GM11168 (cell line): ENCODE results near the gene AOX1.
"Not testable (repeated sequence)": the region's sequence is repeated elsewhere in the genome, so short reads cannot be mapped to it uniquely, and the experiment has no call there.

Experiments
- in situ Hi-C: fragments of 300-500 bp; cut with MboI; formaldehyde crosslinking; loops from one replicate; pipeline ENCODE4 v1.12.0; 2022; ENCODE audit warnings: low sequenced_read_pairs; ENCODE audit not compliant: unreplicated experiment

Gene AOX1

DNA sequence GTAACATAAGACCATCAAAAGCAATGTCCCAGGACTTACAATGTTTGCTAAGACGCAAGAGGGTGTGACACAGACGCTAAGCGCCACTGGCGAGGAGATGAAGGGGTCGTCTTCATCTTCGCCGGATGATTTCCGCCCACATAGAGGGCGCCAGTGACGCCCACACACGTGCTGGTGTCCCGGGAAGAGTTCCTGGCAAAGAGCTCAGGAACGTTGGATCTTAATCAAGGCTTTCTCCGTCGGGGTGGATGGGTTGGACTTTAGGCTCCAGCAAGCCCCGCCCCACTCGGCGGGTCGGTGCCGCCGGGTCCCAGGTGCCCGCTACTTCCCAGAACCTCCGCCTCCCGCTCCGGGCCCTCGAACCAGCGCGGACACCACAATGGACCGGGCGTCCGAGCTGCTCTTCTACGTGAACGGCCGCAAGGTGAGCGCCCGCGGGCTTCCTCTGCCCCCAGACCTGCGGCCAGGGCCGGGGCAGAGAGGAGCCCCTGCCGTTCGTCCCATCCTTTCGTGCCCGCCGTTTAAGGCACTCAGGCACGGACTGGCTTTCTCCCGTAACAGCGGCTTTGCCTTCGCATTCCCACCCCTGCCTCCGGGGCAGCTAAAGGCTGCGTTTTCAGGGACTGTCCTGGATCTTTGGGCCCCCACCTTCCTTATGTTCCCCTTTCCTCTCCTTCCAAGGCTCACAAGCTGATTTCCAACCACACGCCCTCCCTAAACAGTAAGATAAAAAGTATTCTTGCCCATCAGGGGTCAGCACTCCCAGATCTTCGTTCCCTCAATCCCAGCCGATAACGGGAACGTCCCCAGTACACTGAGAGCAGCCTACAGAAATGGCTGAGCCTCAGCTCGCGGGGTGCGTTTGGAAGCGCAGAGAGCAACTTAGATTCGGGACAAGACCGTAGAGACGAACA, at the start of gene AOX1:
Gene AOX1 (plus strand): TSS at position 285 of the 914 bp plus-strand sequence. CDS start 95 bp downstream, at position 380.
- in situ Hi-C loops: no loop called here

DNA sequence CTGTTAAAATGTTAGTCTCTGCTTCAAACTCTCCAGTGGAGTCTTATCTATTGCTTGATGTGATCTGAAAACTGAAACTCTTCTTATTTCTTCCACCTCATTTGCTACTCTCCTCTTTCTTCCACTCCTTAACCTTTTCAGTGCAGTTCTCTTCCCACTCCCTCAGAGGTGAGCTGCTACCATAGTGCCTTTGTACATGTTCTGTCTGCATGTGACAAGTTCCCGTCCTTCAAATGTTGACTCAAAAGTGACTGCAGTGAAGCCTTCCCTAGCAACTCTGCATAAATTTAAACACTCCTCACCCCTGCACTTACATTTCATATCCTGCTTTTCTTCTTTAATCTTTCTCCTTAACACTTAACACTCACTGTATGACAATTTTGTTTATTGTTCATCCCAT, 47.7 kb upstream of the AOX1 start:
- in situ Hi-C loops: no loop called here

DNA sequence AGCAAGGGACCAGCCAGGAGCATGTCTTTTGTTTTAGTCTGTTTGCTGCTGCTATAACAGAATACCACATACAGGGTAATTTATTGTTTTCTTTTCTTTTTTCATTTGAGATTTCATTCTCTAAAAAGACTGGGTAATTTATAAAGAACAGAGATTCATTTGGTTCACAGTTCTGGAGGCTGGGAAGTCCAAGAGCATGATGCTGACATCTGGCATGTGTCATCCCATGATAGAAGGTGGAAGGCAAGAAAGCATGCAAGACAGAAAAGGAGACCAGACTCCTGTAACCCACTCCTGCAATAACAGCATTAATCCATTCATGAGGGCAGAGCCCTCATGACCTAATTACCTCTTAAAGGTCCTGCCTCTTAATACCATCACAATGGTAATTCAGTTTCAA, 45.0 kb upstream of the AOX1 start:
- in situ Hi-C loops: no loop called here

DNA sequence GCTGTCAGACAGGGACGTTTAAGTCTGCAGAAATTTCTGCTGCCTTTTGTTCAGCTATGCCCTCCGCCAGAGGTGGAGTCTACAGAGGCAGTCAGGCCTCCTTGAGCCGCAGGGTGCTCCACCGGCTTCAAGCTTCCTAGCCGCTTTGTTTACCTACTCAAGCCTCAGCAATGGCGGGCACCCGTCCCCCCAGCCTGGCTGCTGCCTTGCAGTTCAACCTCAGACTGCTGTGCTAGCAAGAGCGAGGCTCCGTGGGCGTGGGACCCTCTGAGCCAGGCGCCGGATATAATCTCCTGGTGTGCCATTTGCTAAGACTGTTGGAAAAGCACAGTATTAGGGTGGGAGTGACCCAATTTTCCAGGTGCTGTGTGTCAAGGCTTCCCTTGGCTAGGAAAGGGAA, 19.2 kb upstream of the AOX1 start:
- in situ Hi-C loops: not testable (repeated sequence)

GRCh38 chr2:200567932-200568331, 17.9 kb upstream of the AOX1 start:
- in situ Hi-C loops: no loop called here

- in situ Hi-C loops: no loop called here
Measured at GRCh38 chr2:200575957-200576356, 9.9 kb upstream of the AOX1 start.

- in situ Hi-C loops: no loop called here
Measured at GRCh38 chr2:200577027-200577426, 8.8 kb upstream of the AOX1 start.

GRCh38 chr2:200578778-200579177, 7.0 kb upstream of the AOX1 start:
- in situ Hi-C loops: no loop called here

DNA sequence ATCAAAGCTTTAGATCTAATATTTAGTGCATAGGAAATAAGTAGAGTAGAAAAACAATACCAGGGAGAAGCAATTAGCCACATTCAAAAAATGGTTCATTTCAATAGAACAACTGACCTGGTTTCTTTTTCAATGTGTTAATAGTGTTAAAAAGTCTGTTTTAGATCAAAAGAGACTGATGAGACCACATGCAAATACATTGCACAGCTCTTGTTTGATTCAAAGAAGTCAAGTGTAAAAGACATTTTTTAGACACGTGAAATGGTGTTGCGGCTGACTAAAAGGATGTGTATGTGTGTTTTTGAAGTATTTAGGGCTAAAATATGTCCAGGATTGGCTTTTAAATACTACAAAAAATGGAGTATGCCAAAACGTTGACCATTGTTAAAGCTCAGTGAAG, 1.2 kb upstream of the AOX1 start:
- in situ Hi-C loops: no loop called here

- in situ Hi-C loops: no loop called here
Measured at GRCh38 chr2:200585340-200585729, 479 bp upstream of the AOX1 start.

DNA sequence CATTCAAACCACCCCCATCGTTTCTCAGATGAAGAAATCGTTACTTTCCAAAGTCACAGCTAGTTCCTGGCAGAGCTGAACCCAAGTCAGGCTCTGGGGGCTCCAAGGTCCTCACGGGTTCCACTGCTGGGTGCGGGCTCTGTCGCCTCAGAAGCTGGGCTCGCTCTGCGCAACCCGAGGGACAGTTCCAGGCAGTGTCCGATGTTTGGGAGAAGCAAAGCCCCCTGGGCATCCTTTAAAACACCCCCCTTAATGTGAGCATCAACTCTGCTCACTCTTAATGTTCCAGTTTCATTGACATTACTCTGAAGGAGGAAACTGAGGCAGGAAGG, 796 bp downstream of the AOX1 start:
- in situ Hi-C loops: no loop called here

GRCh38 chr2:200587007-200587616, 1.3 kb downstream of the AOX1 start:
- in situ Hi-C loops: no loop called here

DNA sequence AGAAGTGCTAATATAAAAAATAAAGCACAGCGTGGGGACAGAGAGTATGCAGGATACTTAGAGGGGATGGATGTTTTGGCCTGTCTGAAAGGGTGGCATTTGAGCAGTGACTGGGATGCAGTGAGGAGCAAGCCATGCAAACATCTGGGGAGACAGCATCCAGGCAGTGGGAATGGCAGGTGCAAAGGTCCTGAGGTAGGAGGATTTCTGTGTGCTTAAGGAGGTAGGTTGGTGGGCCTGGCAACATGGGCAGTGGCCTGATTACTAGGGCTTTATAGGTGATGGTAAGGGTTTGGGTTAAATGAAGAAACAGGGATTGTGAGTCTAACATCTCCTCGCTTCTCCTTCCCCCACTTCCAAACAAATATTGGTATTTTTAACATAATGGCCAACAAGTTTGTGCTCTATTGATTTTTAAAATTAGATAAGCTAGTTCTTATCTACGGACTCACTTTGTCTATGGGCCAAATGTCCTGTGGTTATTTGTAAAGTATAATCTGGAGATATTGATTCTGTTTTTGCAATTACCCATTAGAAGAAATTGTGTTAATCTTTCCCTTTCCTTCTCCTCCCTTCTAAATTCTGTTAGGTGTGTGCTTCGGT, 2.4 kb downstream of the AOX1 start:
- in situ Hi-C loops: no loop called here

GRCh38 chr2:200590090-200590489, 4.3 kb downstream of the AOX1 start:
- in situ Hi-C loops: no loop called here

GRCh38 chr2:200591308-200591707, 5.5 kb downstream of the AOX1 start:
- in situ Hi-C loops: no loop called here

GRCh38 chr2:200592406-200593075, 6.7 kb downstream of the AOX1 start:
- in situ Hi-C loops: no loop called here

- in situ Hi-C loops: no loop called here
Measured at GRCh38 chr2:200593905-200594304, 8.1 kb downstream of the AOX1 start.

GRCh38 chr2:200595913-200596312, 10.1 kb downstream of the AOX1 start:
- in situ Hi-C loops: no loop called here

DNA sequence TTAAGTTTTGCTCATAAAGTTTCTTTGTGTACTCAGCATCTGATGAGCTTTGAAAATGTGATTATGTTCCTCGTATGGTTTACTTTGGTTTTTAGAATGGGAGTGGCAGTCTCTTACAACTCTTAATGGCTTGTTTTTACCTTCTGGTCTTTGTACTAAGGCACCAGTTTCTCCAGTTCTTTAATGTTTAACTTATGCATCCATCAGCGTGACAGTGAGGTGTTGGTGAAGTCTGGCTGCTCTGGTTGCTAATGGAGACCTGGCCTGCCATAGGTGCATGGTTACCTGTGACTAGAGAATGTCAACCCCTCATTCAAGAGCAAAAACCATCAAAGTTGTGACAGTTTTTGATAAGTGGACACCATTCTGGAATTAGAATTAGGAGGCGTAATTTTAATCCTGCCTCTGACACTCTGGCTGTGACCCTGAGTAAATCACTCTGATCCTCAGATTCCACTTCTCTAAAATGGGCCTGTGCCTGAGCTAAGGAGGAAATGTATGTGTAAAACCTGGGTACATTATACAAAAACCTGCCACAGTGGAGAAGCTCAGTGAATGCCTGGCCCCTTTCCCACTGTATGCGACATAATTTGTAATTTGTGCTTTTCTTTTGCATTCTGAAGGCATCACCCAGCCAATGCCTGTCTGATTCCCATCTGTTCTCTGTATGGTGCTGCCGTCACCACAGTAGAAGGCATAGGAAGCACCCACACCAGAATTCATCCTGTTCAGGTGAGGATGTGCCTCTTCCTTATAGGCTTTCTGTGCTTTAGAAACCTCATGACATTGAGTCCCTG, 11.2 kb downstream of the AOX1 start:
- in situ Hi-C loops: no loop called here

GRCh38 chr2:200599206-200599605, 13.4 kb downstream of the AOX1 start:
- in situ Hi-C loops: no loop called here
